BLaER1 (cell line): Measurements from ENCODE around the gene RFNG.

Experiments
- H3K27ac ChIP-seq: shearing (Covaris generic); formaldehyde crosslinking; 2 replicates; pipeline ENCODE4 v1.8.1; 2022
- H3K27me3 ChIP-seq: shearing (Covaris generic); formaldehyde crosslinking; 2 replicates; pipeline ENCODE4 v1.8.1; 2022
- H3K36me3 ChIP-seq: shearing (Covaris generic); formaldehyde crosslinking; 2 replicates; pipeline ENCODE4 v1.8.1; 2022
- H3K4me1 ChIP-seq: shearing (Covaris generic); formaldehyde crosslinking; 2 replicates; pipeline ENCODE4 v1.8.1; 2022
- H3K4me2 ChIP-seq: shearing (Covaris generic); formaldehyde crosslinking; 2 replicates; pipeline ENCODE4 v1.8.1; 2022
- H3K4me3 ChIP-seq: shearing (Covaris generic); formaldehyde crosslinking; 2 replicates; pipeline ENCODE4 v1.8.1; 2022
- H3K9ac ChIP-seq: shearing (Covaris generic); formaldehyde crosslinking; 2 replicates; pipeline ENCODE4 v1.8.1; 2022
- H3K9me3 ChIP-seq: shearing (Covaris generic); formaldehyde crosslinking; 2 replicates; pipeline ENCODE4 v1.8.1; 2022
- H4K20me1 ChIP-seq: shearing (Covaris generic); formaldehyde crosslinking; 2 replicates; pipeline ENCODE4 v1.8.1; 2022
- Cebpa-rat ChIP-seq: shearing (Covaris generic); IDR thresholded peaks from 2 replicates; pipeline ENCODE4 v1.8.1; 2022

RFNG gene

DNA sequence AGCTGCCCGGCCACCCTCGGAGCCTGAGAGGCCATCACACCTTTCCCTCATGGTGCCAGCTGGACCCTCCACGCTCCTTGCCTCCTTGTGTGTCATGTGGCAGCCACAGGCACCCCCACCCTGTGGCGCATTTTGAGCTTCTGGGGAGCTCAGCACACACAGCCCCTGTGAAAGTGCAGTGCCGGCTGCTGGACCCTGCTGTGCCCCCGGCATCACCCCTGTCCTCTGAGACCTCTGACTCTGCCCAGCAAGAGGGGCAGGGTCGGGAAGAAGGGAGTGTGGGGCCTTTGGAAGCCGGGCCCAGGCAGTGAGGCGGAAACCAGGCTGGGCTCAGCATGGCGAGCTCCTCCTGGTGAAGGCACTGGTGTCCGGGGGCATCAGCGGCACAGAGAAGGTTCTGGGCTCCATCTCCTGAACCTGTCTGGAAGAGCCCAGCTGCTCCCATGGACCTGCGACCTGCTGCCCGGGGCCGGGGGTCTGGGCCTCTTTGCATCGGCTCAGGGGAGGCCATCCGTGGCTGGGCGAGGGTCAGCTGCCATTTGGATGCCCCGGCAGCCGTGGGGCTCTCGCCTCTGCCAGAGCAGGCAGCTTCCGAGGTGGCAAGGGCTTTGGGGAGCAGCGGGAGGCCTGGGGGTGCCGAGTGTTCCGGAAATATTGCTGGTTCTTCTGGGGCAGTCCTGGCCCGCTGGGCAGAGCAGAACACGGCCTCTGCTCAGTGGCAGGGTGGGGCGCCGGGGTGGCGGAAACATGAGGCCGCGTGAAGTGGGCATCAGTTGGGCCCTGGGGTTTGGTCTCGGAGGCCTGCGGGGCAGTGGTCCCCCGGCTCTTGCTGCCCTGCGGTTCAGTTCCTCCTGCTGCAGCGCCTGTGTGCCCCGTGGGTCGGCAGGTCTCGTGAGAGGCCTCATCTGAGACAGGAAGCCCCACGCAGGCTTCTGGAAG lies 46.8 kb downstream of the RFNG start:
- H3K4me1 ChIP-seq, result peaks cover 86% of the 10 kb centered on the region
- H3K27me3 ChIP-seq, result peaks cover 26% of the 10 kb centered on the region; the same call in 1 of the 2 replicates
- no peak overlapping the region for H3K27ac ChIP-seq
- peaks cover 92% of the 10 kb centered on the region for H4K20me1 ChIP-seq
- H3K4me3 ChIP-seq, result no peak overlapping the region
- peak overlapping the region; percentile 95 for H3K4me2 ChIP-seq
- no peaks in the 10 kb centered on the region; the same call in 1 of the 2 replicates for H3K36me3 ChIP-seq
- no peaks in the 10 kb centered on the region for H3K9me3 ChIP-seq
- TF ChIP-seq Cebpa-rat, result no peak
- H3K9ac ChIP-seq, result no peak overlapping the region

DNA sequence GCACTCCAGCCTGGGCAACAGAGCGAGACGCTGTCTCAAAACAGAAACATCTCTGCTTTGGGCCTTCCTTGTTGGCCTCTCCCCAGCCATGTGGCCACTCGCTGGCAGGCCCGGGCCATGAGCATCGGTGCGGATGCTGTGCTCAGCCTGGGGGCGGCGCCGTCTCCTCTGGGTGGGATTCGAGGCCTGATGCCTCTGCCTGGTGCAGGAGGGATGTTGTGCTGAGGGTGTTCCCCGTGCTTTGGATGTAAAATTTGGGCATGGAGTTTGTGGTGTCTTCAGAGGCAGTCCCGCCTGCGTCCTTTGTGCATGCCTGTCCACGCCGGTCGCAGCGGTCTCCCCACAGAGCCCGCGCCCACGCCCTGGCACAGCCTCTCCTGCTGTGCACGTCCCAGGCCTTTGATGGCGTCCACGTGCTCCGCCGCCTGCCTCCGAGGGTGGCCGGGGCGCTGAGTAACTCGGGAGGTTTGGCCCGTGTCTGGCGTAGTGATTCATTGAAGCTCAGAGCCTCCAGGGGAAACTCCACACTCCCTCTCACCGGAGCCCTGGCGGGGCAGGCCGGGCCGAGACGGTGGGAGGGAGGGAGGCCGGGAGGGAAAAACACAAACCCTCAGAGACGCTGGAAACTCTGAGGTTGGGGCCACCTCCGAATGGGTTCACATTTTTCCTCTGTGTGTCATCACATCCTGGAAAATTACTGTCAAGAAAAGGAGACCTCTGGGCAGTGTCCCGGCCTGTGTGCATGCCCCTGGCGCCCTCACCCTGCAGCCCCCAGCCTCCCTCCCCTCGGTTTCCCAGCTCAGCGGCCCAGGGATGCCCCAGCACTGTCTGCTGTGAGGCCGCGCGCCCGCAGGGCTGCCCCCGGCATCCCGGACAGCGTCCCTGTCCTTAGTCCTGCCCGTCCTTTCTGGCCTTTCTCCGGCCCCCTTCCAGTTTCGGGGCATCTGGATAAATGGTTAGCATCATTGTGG lies 47.9 kb downstream of the RFNG start:
- no peaks in the 10 kb centered on the region for H3K9me3 ChIP-seq
- peaks cover 28% of the 10 kb centered on the region; the same call in 1 of the 2 replicates for H3K27me3 ChIP-seq
- peaks cover 97% of the 10 kb centered on the region for H3K4me1 ChIP-seq
- no peak overlapping the region for H3K9ac ChIP-seq
- peak overlapping the region; percentile 40 for H3K27ac ChIP-seq
- peaks cover 96% of the 10 kb centered on the region for H4K20me1 ChIP-seq
- peak overlapping the region; percentile 95 for H3K4me2 ChIP-seq
- H3K36me3 ChIP-seq, result no peaks in the 10 kb centered on the region
- no peak overlapping the region for H3K4me3 ChIP-seq
- no peak for TF ChIP-seq Cebpa-rat

- Histone ChIP-seq H4K20me1 (peaks cover 81% of the 10 kb centered on the region), H3K36me3 (0 out of 2 replicates have a peak, but pooled peaks cover 5% of the 10 kb centered on the region), H3K9me3 (no peaks in the 10 kb centered on the region), H3K4me1 (peaks cover 84% of the 10 kb centered on the region), H3K27me3 (peaks cover 21% of the 10 kb centered on the region; the same call in 1 of the 2 replicates), H3K4me3 (peak overlapping the region; percentile 53; the same call in 1 of the 2 replicates), H3K27ac (no peak overlapping the region), H3K4me2 (peak overlapping the region; percentile 95), H3K9ac (no peak overlapping the region)
- TF ChIP-seq Cebpa-rat, result no peak
Observed at GRCh38 chr17:82001571-82002056, 50.0 kb downstream of the RFNG start.

GRCh38 chr17:82000803-82001570 lies 50.6 kb downstream of the RFNG start:
- TF ChIP-seq Cebpa-rat, result no peak
- H3K27ac ChIP-seq, result peak overlapping the region; percentile 32; the same call in 1 of the 2 replicates
- H3K4me1 ChIP-seq, result peaks cover 80% of the 10 kb centered on the region
- H3K27me3 ChIP-seq, result peaks cover 18% of the 10 kb centered on the region; the same call in 1 of the 2 replicates
- H3K4me2 ChIP-seq, result peak overlapping the region; percentile 95
- peak overlapping the region; percentile 1; the same call in 1 of the 2 replicates for H3K9ac ChIP-seq
- H3K36me3 ChIP-seq, result 0 out of 2 replicates have a peak, but pooled peaks cover 6% of the 10 kb centered on the region
- H4K20me1 ChIP-seq, result peaks cover 75% of the 10 kb centered on the region
- H3K9me3 ChIP-seq, result no peaks in the 10 kb centered on the region
- peak overlapping the region; percentile 53 for H3K4me3 ChIP-seq

DNA sequence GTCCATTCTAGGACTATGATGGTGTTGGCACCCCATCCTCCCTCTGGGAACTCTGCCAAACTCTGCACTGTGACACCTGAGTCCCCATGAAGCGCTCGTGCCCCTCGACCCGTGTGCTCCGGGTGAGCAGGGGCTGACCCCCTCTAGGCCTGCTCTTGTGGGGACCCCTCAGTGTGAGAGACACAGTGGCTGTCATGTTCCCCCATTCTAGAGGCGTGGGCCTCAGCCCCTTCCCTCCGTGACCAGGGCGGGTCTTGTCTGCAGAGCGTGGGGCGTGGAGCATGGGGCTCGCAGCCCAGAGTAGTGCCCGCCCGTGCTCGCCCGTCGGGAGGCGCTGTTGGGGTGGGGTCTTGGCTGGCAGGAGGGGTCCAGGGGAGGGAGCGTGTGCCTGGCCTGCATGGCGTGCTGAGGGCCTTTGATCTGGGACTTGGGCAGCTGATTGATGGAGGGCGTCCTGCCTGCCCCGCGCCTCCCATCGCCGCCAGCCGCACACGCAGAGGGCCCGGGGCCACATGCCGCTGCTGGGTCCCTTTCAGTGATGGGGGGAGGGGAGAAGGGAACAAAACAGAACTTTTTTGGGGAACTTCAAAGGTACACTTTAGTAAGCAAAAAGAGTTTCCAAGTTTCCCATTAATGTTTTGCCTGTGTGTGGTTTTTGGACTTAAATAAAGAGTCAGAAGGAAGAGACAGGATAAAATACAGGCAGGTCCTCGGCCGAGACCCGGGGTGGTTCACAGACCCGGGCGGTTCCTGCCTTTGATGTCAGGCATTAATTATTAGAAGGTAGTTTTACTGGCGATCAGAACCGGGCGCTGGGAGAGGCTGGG lies 51.4 kb downstream of the RFNG start:
- H3K9me3 ChIP-seq, result no peaks in the 10 kb centered on the region
- TF ChIP-seq Cebpa-rat, result no peak
- H3K4me2 ChIP-seq, result peak overlapping the region; percentile 95
- H4K20me1 ChIP-seq, result peaks cover 75% of the 10 kb centered on the region
- peak overlapping the region; percentile 53; the same call in 1 of the 2 replicates for H3K4me3 ChIP-seq
- peaks cover 13% of the 10 kb centered on the region; the same call in 1 of the 2 replicates for H3K27me3 ChIP-seq
- H3K27ac ChIP-seq, result peak overlapping the region; percentile 32; the same call in 1 of the 2 replicates
- peaks cover 72% of the 10 kb centered on the region for H3K4me1 ChIP-seq
- 0 out of 2 replicates have a peak overlapping the region, but pooled peaks have one; percentile 1 for H3K9ac ChIP-seq
- 0 out of 2 replicates have a peak, but pooled peaks cover 6% of the 10 kb centered on the region for H3K36me3 ChIP-seq

DNA sequence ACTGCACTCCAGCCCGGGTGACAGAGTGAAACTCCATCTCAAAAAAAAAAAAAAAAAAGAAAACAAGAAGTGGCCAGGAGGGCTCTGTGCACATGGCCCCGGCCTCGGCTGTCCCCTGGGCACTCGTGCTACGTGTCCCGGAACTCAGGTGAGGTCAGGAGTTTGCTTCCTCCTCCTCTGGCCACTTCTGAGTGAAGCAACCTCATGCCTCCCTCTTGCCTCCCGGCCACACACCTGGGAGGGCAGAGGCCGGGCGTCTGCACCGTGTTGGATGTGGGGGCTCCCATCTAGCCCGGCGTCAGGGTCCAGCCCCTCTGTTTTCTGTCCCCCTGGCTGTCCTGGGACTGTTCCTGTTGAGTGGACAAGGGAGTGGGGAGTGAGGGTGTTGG lies 52.0 kb downstream of the RFNG start:
- 0 out of 2 replicates have a peak, but pooled peaks cover 6% of the 10 kb centered on the region for H3K36me3 ChIP-seq
- TF ChIP-seq Cebpa-rat, result no peak
- H3K27ac ChIP-seq, result no peak overlapping the region
- H3K27me3 ChIP-seq, result peaks cover 12% of the 10 kb centered on the region; the same call in 1 of the 2 replicates
- H3K4me2 ChIP-seq, result peak overlapping the region; percentile 95
- no peak overlapping the region for H3K4me3 ChIP-seq
- H3K4me1 ChIP-seq, result peaks cover 66% of the 10 kb centered on the region
- peaks cover 74% of the 10 kb centered on the region for H4K20me1 ChIP-seq
- no peaks in the 10 kb centered on the region for H3K9me3 ChIP-seq
- no peak overlapping the region for H3K9ac ChIP-seq

DNA sequence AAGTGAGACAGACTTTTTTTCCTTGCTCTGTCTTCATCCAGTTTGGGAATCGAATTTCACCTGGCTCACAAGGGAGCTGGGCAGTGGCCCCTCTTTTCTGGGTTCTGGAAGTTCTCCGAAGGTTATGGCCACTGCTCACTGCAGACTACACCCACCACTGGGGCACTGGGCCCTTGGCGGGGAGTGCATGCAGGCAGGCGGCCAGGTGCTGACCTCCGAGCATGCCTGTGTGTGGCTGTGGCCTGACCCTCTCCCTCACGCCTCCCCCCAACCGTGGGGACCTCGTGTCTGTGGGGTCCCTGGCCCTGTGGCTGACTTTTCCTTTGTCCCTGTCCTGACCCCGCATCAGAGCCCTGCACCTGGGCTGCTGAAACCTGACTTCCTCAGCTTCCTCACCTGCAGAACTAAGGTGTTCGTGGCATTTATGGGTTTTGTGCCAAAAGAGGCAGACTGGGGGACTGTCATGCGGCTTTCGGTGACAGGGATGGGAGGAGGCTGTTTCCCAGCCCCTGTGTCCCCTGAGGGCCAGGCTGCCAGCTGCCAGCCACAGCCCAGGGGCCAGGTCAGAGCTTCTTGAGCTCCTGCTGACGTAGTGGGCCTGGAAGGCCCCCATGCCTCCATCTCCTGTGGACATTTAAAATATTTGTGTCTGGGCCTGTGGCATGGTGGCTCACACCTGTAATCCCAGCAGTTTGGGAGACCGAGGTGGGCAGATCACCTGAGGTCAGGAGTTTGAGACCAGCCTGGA lies 52.7 kb downstream of the RFNG start:
- no peak overlapping the region for H3K27ac ChIP-seq
- peak overlapping the region; percentile 95 for H3K4me2 ChIP-seq
- H3K36me3 ChIP-seq, result 0 out of 2 replicates have a peak, but pooled peaks cover 6% of the 10 kb centered on the region
- no peak for TF ChIP-seq Cebpa-rat
- H3K27me3 ChIP-seq, result peaks cover 14% of the 10 kb centered on the region; the same call in 1 of the 2 replicates
- peaks cover 74% of the 10 kb centered on the region for H4K20me1 ChIP-seq
- H3K9me3 ChIP-seq, result no peaks in the 10 kb centered on the region
- H3K4me3 ChIP-seq, result no peak overlapping the region
- peaks cover 64% of the 10 kb centered on the region for H3K4me1 ChIP-seq
- H3K9ac ChIP-seq, result 0 out of 2 replicates have a peak overlapping the region, but pooled peaks have one; percentile 24
